ENCODE data around the gene XPO4.

The XPO4 gene

DNA sequence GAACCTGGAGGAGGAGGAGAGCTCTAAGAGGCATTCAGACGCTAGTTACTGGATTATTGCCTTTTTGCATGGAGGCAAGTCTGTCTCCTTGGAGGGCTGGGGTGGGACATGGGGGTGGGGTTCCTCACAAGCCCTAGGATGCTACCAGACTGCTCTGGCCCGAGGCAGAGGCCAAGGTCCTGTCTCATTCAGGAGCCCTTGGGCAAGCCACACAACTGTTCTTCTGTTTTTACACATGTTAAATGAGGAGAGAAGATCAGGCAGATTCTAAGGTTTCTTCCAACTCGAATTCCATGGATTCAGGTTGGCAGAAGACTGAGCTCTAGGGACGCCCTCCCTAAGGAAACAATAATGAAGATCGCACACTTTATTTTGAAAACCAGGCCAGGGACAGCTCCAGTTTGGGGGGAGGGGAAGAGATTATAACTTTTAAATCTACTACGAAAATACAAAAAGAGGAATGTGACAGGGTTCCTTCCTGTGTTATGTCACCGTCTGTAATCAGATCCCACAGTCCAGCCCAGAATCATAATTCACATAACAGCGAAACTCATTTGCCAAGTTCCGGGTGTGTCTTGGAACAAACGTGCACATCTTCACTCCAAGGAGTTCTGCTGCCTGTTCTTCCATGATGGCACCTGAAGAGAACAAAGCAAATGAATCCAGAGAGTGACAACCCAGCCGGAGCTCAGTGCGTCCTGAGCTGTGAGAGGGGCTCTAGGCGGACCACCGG, 173.8 kb downstream of the XPO4 start:
- Histone ChIP-seq H3K36me3 (no peaks in the 10 kb centered on the region; the same call in 1 of the 2 replicates), H3K4me3 (ENCODE audit: low read depth, low read length) (no peak overlapping the region), H3K27me3 (no peaks in the 10 kb centered on the region), H3K4me1 (no peaks in the 10 kb centered on the region), H3K9me3 (no peaks in the 10 kb centered on the region)
- TF ChIP-seq, protein P1, sequence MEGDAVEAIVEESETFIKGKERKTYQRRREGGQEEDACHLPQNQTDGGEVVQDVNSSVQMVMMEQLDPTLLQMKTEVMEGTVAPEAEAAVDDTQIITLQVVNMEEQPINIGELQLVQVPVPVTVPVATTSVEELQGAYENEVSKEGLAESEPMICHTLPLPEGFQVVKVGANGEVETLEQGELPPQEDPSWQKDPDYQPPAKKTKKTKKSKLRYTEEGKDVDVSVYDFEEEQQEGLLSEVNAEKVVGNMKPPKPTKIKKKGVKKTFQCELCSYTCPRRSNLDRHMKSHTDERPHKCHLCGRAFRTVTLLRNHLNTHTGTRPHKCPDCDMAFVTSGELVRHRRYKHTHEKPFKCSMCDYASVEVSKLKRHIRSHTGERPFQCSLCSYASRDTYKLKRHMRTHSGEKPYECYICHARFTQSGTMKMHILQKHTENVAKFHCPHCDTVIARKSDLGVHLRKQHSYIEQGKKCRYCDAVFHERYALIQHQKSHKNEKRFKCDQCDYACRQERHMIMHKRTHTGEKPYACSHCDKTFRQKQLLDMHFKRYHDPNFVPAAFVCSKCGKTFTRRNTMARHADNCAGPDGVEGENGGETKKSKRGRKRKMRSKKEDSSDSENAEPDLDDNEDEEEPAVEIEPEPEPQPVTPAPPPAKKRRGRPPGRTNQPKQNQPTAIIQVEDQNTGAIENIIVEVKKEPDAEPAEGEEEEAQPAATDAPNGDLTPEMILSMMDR (IDR thresholded peaks at IDR 0.05; ENCODE audit: low read depth, low read length), result no peak
- no peak for DNase-seq

DNA sequence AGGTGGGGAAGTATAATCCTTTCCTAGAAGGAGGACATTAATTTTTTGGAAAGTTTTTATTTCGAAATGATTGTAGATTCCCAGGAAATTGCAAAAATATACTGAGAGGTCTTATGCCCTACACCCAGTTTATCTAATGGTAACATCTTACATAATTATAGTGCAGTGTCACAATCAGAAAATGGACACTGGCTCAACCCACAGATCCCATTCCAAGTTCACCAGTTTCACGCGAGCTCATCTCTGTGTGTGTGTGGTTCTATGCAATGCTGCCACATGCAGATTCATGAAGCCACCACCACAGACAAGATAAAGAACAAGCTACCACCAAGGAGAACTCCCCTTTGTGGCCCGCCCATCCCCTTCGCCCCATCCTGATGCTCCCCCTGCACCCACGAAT, 174.7 kb downstream of the XPO4 start:
- Histone ChIP-seq H3K9me3 (no peaks in the 10 kb centered on the region), H3K27me3 (no peaks in the 10 kb centered on the region), H3K4me1 (no peaks in the 10 kb centered on the region), H3K4me3 (ENCODE audit: low read depth, low read length) (no peak overlapping the region), H3K36me3 (no peaks in the 10 kb centered on the region; the same call in 1 of the 2 replicates)
- TF ChIP-seq, protein P1 (IDR thresholded peaks at IDR 0.05; ENCODE audit: low read depth, low read length), result no peak
- DNase-seq, result no peak
